Measurements from ENCODE around the gene CCNDBP1.
"Not testable (repeated sequence)": the region's sequence is repeated elsewhere in the genome, so short reads cannot be mapped to it uniquely, and the experiment has no call there.

Gene CCNDBP1

GRCh38 chr15:43185157-43186002, at the start of gene CCNDBP1:
Gene CCNDBP1 (plus strand): TSS chr15:43185403. CDS start chr15:43185499, 96 bp downstream.
- no peak for DNase-seq

- no peak for DNase-seq
These were observed 41.8 kb upstream of the CCNDBP1 start for GRCh38 chr15:43143203-43143941.

- no peak for DNase-seq
These were observed 40.7 kb upstream of the CCNDBP1 start for GRCh38 chr15:43144512-43144911.

- no peak for DNase-seq
These were observed 39.0 kb upstream of the CCNDBP1 start for GRCh38 chr15:43146184-43146583.

- DNase-seq, result no peak
These were observed 34.8 kb upstream of the CCNDBP1 start for GRCh38 chr15:43150191-43150929.

GRCh38 chr15:43151688-43152087, 33.5 kb upstream of the CCNDBP1 start:
- DNase-seq, result no peak

GRCh38 chr15:43153269-43153668, 31.9 kb upstream of the CCNDBP1 start:
- no peak for DNase-seq

- no peak for DNase-seq
These were observed 19.3 kb upstream of the CCNDBP1 start for GRCh38 chr15:43165801-43166325.

- not testable (repeated sequence) for DNase-seq
These were observed 17.9 kb upstream of the CCNDBP1 start for GRCh38 chr15:43167261-43167660.

GRCh38 chr15:43168192-43169107, 16.8 kb upstream of the CCNDBP1 start:
- no peak for DNase-seq

GRCh38 chr15:43169888-43170287, 15.3 kb upstream of the CCNDBP1 start:
- DNase-seq, result no peak

- DNase-seq, result not testable (repeated sequence)
These were observed 9.4 kb upstream of the CCNDBP1 start for GRCh38 chr15:43175656-43176309.

- not testable (repeated sequence) for DNase-seq
These were observed 8.1 kb upstream of the CCNDBP1 start for GRCh38 chr15:43177147-43177546.

GRCh38 chr15:43183270-43183669, 1.9 kb upstream of the CCNDBP1 start:
- no peak for DNase-seq

- no peak for DNase-seq
These were observed 637 bp upstream of the CCNDBP1 start for GRCh38 chr15:43184407-43185124.

GRCh38 chr15:43186003-43186353, 775 bp downstream of the CCNDBP1 start:
- no peak for DNase-seq

- DNase-seq, result no peak
These were observed 2.4 kb downstream of the CCNDBP1 start for GRCh38 chr15:43187544-43188155.

GRCh38 chr15:43189296-43189695, 4.1 kb downstream of the CCNDBP1 start:
- DNase-seq, result no peak

- no peak for DNase-seq
These were observed 5.0 kb downstream of the CCNDBP1 start for GRCh38 chr15:43190178-43190577.

GRCh38 chr15:43193710-43194109, 8.5 kb downstream of the CCNDBP1 start:
- no peak for DNase-seq

Measured in NCI-H1417 treated with DMSO at 0.1 percent for 48 hours (cell line).